ENCODE results near the gene DPM1.

GRCh38 chr20:50953196-50953595 is 5.1 kb downstream of the DPM1 start:
- TF ChIP-seq CTCF (IDR thresholded peaks at IDR 0.05) (no peak), POLR2A (IDR thresholded peaks at IDR 0.05) (no peak)
